Epithelial cell of proximal tubule (primary cell): ENCODE results near the gene KMT5C. TPM values are rescaled to one million over a fixed set of nuclear protein-coding genes. Genes with fewer than 3 reads are reported as not detected.

Source experiments
- DNase-seq: peaks from one replicate; pipeline ENCODE4 v3.0.0-alpha.2; 2011; ENCODE audit warnings: low read depth
- H3K4me3 ChIP-seq: 2 replicates; pipeline ENCODE4 v1.5.1; 2011; ENCODE audit warnings: low read depth, mild to moderate bottlenecking, low read length
- total RNA-seq: library from RNA; depleted of rRNA; stranded (reverse); fragments of >200 nt; gene quantifications from 2 replicates; pipeline ENCODE4 v1.2.3, GENCODE V29; 2015
- TF ChIP-seq, protein P1 (sequence below): conservative IDR thresholded peaks from 2 replicates; pipeline ENCODE4 v1.5.1; 2012; ENCODE audit warnings: low read depth, mild to moderate bottlenecking, low read length

KMT5C gene
- total RNA-seq, 1 donor from 2014 or later: 18.5 TPM

DNA sequence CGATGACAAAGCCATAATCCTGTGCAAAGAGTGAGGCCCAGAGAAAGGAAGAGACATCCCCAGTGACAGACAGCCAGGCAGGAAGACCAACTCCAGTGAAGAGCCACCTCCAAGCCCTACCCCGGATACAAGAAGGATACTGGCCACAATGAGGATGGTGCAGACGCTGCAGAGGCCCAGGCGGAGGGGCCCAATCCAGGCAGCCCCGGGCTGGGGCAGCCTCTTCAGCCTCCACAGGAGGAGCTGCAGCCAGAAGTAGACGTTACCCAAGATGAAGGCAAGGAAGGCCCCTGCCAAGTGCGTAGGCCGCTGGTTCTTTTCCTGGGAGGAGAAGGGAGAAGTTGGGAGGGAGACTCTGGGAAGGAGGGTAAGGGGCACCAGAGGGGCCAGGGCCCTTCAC, 23.0 kb upstream of the KMT5C start:
- TF ChIP-seq, protein P1, sequence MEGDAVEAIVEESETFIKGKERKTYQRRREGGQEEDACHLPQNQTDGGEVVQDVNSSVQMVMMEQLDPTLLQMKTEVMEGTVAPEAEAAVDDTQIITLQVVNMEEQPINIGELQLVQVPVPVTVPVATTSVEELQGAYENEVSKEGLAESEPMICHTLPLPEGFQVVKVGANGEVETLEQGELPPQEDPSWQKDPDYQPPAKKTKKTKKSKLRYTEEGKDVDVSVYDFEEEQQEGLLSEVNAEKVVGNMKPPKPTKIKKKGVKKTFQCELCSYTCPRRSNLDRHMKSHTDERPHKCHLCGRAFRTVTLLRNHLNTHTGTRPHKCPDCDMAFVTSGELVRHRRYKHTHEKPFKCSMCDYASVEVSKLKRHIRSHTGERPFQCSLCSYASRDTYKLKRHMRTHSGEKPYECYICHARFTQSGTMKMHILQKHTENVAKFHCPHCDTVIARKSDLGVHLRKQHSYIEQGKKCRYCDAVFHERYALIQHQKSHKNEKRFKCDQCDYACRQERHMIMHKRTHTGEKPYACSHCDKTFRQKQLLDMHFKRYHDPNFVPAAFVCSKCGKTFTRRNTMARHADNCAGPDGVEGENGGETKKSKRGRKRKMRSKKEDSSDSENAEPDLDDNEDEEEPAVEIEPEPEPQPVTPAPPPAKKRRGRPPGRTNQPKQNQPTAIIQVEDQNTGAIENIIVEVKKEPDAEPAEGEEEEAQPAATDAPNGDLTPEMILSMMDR: no peak
- H3K4me3 ChIP-seq: no peak overlapping the region
- no peak for DNase-seq

DNA sequence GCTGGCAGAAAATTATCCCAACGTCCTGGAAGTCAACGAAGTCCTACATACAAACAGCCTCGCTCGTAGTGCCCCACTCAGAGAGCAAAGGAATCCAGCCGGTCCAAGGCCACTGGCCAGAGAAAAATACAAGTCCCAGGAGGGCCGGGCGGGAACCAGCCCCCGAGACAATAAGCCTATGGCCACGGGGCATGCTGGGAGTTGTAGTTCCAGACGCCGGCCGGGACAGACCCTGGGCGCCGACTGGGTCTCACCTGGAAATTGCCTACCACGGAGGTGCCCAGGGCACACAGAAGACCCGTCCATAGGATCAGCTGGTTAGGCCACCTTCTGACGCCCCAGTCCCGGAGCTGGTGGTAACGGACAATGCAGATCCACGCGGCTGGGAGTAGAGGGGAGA, 19.9 kb upstream of the KMT5C start:
- no peak overlapping the region for H3K4me3 ChIP-seq
- TF ChIP-seq, protein P1: no peak
- DNase-seq: no peak

DNA sequence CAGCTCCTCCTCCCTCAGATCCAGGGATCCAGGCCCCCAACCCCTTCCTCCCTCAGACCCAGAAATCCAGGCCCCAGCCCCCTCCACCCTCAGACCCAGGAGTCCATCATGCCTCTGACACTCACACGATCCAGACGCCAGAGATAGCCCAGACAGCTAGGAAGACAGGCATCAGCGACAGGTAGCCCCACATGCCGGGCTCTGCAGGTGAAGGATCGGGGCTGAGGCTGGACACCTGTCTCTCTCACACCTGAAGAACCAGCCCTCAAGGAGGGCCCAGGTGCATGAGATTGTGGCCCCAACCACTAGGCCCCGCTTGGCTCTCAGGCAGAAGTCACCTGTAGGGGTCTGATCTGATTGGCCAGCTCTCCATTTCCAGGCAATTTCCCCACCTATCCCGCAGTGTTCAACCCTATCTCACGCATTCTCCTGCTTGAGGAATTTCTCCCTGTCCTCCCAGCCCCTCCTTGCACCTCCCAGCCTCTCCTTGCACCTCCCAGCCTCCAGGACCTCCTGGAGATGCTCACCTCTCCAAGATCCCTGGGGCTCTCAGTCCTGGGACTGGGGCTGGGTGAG, 18.7 kb upstream of the KMT5C start:
- H3K4me3 ChIP-seq: no peak overlapping the region
- TF ChIP-seq, protein P1: no peak
- DNase-seq: no peak

DNA sequence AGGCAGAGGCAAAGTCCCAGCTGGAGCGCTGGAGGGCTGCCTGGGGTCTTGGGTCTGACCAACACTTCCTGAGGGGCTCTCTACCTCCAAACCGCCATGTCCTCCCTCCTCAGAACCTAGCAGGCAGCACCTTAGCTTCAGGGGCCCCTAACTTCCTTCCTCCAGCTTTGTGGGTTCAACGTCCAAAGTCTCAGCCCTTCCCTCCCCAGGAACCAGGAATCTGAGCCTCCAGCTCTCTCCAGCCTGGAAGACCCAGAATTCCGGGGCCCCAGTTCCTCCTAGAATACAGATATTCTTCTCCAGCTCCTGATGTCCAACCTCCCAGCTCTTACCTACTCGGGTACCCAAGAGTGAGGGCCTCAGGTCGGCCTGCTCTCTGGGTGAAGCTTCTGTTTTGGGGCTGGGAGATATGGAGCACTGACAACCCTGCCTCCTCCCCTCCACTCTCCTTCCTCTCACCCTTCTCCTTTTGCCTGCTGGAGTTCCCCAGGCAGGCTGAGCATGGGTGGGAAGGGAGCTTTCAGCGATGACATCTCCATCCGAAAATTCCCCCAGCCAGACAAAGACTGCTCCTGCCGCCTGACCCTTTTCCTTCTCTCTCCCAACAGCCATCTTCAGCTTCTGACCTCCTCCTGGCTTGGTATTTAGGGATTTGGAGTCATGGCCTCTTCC, 18.1 kb upstream of the KMT5C start:
- no peak overlapping the region for H3K4me3 ChIP-seq
- DNase-seq: no peak
- TF ChIP-seq, protein P1: no peak

DNA sequence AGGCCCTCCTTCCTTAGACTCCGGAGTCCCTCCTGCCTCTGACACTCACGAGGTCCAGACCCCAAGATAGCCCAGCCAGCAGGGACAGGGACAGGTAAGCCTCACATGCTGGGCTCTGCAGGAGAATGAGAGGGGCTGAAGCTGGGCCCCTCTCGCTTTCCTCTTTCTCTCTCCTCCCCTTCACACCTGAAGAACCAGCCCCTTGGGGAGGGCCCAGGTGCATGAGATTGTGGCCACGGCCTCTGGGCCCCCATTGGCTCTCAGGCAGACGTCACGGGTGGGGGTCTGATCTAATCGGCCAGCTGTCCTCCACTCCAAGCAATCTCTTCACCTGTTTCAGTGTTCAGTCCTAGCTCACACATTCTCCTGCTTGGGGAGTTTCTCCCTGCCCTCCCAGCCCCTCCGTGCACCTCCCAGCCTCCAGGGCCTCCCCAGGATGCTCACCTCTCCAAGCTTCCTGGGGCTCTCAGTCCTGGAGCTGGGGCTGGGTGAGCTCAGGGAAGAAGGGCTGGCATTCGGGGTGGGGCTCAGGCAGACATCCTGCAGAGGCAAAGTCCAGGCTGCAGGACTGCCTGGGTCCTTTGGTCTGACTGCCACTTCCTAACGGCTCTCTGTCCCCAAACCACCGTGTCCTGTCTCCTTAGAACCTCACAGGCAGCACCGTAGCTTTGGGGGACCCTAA, 17.3 kb upstream of the KMT5C start:
- TF ChIP-seq, protein P1: no peak
- no peak for DNase-seq
- H3K4me3 ChIP-seq: no peak overlapping the region

DNA sequence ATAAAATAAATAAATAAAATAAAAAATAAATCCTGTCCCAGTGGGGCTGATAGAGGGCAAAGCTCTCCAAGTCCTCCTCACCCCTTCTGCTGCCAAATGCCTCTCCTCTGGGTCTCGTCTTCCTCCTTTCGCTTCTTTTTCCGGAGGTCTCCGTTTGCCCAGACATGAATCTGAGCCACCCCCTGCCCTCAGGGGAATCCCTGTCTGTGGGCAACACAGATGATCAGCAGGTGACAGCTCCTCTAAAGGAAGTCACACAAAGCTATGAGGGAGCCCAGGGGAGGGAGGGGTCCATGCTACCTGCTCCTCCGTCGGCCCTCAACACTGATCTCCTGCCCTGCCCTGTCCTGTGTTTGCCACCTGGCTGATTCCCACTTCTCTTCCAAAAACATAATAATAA, 15.0 kb upstream of the KMT5C start:
- H3K4me3 ChIP-seq: no peak overlapping the region
- TF ChIP-seq, protein P1: no peak
- no peak for DNase-seq
